LNCaP clone FGC (cell line): ENCODE results near the gene GHR.

ENCODE experiments used
- DNase-seq: peaks from one replicate; pipeline ENCODE4 v3.0.0-alpha.2; 2011; ENCODE audit warnings: low read depth
- H3K4me3 ChIP-seq: 2 replicates; pipeline ENCODE4 v1.5.1; 2011; ENCODE audit warnings: mild to moderate bottlenecking, low read depth, low read length, control low read depth
- CTCF ChIP-seq: IDR thresholded peaks from 2 replicates; pipeline ENCODE4 v1.5.1; 2012; ENCODE audit warnings: mild to moderate bottlenecking; ENCODE audit not compliant: control insufficient read depth, insufficient read depth; ENCODE audit errors: extremely low read depth

Gene GHR

GRCh38 chr5:42750507-42750906 lies 327.3 kb downstream of the GHR start:
- DNase-seq, result no peak
- no peak overlapping the region for H3K4me3 ChIP-seq
- no peak for TF ChIP-seq CTCF

DNA sequence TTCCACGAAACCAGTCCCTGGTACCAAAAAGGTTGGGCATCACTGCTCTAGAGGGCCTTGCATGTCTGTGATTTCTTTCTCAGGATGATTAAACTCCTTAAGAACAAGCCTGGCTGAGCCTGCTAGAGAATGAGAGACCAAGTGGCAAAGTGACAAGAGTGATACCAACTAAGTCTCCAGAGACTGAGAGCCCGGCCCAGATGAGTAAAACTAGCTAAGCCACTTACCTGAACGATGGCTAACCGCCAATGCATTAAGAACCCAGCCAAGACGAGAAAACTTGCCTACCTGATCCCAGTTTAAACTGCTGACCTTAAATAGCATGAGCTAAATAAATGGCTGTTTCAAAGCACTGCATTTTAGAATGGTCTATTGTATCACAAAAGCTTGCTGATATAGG lies 327.8 kb downstream of the GHR start:
- H3K4me3 ChIP-seq, result no peak overlapping the region
- peak; percentile 89 for DNase-seq
- TF ChIP-seq CTCF, result no peak

DNA sequence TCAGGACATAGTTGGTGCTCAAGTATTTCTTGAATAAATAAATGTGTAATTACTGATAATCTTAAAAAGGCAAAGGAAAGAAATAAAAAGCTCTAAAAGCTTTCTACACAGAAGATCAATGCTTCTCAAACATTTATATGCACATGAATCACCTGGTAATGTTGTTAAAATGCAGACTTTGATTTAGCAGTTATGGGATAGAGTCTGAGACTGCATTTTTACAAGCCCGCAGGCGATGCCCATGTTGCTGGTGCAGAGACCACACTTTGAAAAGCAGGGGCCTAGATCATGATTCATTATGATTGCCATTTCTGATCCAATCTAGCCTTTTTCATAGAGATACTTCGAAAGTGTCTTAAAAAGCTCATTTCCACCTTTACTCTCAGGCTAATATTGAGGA lies 329.9 kb downstream of the GHR start:
- DNase-seq, result no peak
- no peak overlapping the region for H3K4me3 ChIP-seq
- TF ChIP-seq CTCF, result no peak

- no peak for DNase-seq
- H3K4me3 ChIP-seq, result no peak within 1 kb of the TSS
- TF ChIP-seq CTCF, result no peak
Observed at GRCh38 chr5:42756606-42757601, 333.7 kb downstream of the GHR start, which contains the start of gene CCDC152. TSS of gene CCDC152 (plus strand) at chr5:42756818. CDS start at chr5:42759122, 2,304 bp downstream.

GRCh38 chr5:42759456-42759855 lies 336.2 kb downstream of the GHR start:
- TF ChIP-seq CTCF, result no peak
- DNase-seq, result no peak
- no peak overlapping the region for H3K4me3 ChIP-seq

GRCh38 chr5:42760426-42760825 lies 337.2 kb downstream of the GHR start:
- no peak for TF ChIP-seq CTCF
- no peak overlapping the region for H3K4me3 ChIP-seq
- no peak for DNase-seq
